ENCODE results near the gene ARPC1A. TPM values are rescaled to one million over a fixed set of nuclear protein-coding genes. Genes with fewer than 3 reads are reported as not detected.
"Not testable (repeated sequence)": the region's sequence is repeated elsewhere in the genome, so short reads cannot be mapped to it uniquely, and the experiment has no call there.

Gene ARPC1A
- 10 to 100 TPM; 77.9 to 80.4 TPM for total RNA-seq

GRCh38 chr7:99325592-99326407 is at the start of gene ARPC1A:
ARPC1A (plus strand) TSS chr7:99325898; CDS start chr7:99333354, 7,456 bp downstream.
- ChIA-PET POLR2A (interaction anchor here (0.6 kb wide), 1 partner anchor 243 kb away, joined by 3 read pairs; no protein-coding TSS in a partner anchor), CTCF (interaction anchor here (0.6 to 3.0 kb wide), 4 partner anchors 12 to 83 kb away, joined by 3 to 9 read pairs (median 4); partner anchors contain the start of genes BUD31 and PDAP1)

GRCh38 chr7:99278180-99278579 is 47.5 kb upstream of the ARPC1A start:
- POLR2A ChIA-PET, result no interaction called here
- CTCF ChIA-PET, result no interaction called here

DNA sequence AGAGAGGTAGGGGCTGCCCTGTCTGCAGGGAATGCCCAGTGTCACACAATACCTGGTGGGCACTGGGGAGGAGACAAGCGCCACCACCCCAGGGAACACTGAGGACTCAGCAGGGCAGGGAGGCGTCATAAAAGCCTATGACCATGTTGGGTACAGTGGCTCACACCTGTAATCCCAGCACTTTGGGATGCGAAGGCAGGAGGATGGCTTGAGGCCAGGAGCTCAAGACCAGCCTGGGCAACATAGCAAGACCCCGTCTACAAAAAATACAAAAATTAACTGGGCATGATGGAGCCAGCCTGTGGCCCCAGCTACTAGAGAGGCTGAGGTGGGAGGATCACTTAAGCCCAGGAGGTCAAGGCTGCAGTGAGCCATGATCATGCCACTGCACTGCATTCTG is 41.5 kb upstream of the ARPC1A start:
- CTCF ChIA-PET, result interaction anchor here (1.4 kb wide), 1 partner anchor 14 kb away, joined by 3 read pairs; no protein-coding TSS in a partner anchor
- POLR2A ChIA-PET, result not testable (repeated sequence)

DNA sequence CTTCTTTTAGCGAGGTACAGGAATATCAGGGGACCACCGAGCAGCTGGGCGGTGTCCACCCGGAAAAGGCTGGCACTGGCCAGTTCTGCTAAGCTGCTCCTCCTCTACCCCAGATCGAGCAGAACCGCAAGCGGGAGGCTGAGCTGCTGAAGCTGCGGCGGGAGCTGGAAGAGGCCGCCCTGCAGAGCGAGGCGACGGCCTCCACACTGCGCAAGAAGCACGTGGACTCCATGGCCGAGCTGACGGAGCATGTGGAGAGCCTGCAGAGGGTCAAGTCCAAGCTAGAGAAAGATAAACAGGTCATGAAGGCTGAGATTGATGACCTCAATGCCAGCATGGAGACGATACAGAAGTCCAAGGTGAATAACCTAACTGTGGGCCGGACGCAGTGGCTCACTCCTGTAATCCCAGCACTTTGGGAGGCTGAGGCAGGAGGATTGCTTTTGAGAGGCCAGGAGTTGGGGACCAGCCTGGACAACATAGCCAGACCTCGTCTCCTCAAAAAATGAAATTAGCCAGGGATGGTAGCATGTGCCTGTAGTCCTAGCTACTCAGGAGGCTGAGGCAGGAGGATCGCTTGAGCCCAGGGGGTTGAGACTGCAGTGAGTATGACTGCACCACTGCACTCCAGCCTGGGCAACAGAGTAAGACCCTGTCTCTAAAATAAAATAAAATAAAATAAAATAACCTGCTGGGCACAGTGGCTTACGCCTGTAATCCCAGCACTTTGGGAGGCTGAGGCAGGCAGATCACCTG is 37.7 kb upstream of the ARPC1A start:
- POLR2A ChIA-PET, result no interaction called here
- CTCF ChIA-PET, result no interaction called here

GRCh38 chr7:99289185-99289584 is 36.5 kb upstream of the ARPC1A start:
- ChIA-PET POLR2A (interaction anchor here (0.6 kb wide), 1 partner anchor 84 kb away, joined by 5 read pairs; no protein-coding TSS in a partner anchor), CTCF (no interaction called here)

GRCh38 chr7:99290148-99290547 is 35.5 kb upstream of the ARPC1A start:
- CTCF ChIA-PET, result interaction anchor here (0.7 kb wide), 2 partner anchors 10 to 13 kb away, joined by 3 read pairs; no protein-coding TSS in a partner anchor
- POLR2A ChIA-PET, result not testable (repeated sequence)

DNA sequence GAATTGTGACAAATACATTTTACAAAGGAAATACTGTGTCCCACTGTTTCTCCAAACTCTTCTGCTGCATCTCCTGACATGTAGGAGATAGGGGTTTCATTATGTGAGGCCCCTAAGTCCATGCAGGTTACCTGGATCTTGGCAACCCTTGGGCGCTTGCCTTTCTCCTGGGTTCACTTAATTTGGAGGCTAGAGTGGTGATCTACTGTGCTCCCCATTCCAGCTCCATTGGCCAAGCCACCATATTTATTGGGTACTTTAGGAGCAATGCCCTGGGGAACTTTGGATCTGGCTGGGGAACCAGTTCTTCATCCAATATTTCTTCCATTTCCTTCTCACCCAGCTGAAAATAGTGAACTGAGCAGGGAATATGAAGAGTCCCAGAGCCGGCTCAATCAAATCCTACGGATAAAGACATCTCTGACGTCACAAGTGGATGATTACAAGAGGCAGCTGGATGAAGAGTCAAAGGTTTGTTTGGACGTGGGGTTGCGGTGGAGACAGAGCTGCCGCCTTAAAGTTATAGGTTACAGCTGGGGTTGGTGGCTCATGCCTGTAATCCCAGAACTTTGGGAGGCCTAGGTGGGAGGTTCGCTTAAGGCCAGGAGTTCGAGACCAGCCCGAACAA is 34.6 kb upstream of the ARPC1A start:
- POLR2A ChIA-PET, result no interaction called here
- CTCF ChIA-PET, result interaction anchor here (0.6 to 0.7 kb wide), 5 partner anchors 9 to 254 kb away, joined by 3 to 4 read pairs (median 3); no protein-coding TSS in a partner anchor

DNA sequence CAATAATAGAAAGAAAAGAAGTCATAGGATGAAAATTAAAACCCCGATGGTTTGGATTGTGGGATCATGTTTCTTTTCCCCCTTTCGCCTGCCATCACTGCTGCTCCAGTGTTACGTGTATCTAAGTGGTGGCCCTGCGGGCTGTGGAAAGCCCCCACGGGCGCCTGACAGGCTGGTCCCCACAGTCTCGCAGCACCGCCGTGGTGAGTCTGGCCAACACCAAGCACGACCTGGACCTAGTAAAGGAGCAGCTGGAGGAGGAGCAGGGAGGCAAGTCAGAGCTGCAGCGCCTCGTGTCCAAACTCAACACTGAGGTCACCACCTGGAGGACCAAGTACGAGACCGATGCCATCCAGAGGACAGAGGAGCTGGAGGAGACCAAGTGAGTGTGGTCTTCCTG is 33.6 kb upstream of the ARPC1A start:
- ChIA-PET POLR2A (no interaction called here), CTCF (no interaction called here)

- ChIA-PET CTCF (no interaction called here), POLR2A (no interaction called here)
Measured at GRCh38 chr7:99293167-99293566, 32.5 kb upstream of the ARPC1A start.

DNA sequence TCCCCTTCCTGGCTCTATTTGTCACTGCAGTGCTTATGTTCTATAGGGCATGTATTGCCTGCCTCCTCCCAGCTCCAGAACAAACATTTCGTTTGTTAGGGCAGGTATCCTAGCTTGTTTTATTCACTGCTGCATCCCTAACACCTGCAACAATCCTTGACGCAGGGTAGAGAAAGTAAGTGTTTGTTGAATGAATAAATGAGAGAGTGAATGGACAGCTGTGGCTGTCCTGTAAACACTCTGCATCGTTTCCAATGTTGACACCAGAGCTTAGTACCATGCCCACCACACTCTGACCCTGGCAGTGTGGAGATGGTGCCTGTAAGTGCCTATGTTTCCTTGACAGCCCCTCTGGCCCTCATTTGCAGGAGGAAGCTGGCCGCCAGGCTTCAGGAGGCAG is 32.0 kb upstream of the ARPC1A start:
- POLR2A ChIA-PET, result no interaction called here

GRCh38 chr7:99296471-99296870 is 29.2 kb upstream of the ARPC1A start:
- CTCF ChIA-PET, result no interaction called here
- POLR2A ChIA-PET, result no interaction called here

More for the DNA sequence above, 32.0 kb upstream of the ARPC1A start:
- CTCF ChIA-PET, result interaction anchor here (0.8 kb wide), 1 partner anchor 166 kb away, joined by 4 read pairs; no protein-coding TSS in a partner anchor

DNA sequence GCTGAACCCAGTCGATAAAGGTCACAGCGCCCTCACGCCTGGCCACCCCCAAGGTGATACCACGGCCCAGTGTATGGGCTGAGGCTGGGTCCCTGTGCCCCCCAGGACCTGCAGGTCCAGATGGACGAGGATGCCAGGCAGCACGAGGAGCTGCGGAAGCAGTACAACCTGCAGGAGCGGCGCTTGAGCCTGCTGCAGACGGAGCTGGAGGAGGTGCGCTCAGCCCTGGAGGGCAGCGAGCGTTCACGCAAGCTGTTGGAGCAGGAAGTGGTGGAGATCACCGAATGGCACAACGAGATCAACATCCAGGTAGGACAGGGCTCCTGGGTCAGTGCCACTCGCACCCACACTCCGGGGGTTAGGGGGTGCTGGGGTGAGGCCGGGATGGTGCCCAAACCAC is 24.2 kb upstream of the ARPC1A start:
- ChIA-PET CTCF (no interaction called here), POLR2A (no interaction called here)

DNA sequence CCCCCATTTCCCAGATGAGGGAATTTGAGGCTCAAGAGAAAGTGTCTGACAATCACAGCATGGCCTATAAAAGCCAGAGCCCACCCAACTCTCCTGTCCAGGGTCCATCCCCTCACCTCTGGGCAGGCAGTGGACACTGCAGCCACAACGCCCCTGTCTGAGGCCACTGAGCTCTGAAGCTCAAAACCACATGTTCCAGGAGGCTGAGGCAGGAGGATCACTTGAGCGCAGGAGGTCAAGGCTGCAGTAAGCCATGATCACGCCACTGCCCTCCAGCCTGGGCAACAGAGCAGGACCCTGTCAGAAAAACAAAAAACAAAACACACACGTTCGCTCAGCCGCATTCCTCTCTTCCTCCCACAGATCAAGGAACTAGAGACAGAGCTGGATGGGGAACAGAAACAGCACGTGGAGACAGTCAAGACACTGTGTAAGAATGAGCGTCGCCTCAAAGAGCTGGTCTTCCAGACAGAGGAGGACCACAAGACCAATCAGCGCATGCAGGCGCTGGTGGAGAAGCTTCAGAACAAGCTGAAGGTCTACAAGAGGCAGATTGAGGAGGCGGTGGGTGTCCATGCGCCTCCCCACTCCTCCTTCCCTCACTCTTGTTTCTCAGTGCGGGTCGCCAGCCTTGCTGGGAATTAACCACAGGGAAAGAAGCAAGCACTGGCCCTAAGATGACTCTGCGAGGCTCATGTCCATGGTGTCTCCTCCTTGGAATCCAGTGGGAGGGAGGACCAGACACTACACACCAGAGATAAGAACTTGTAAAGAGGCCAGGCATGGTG is 20.0 kb upstream of the ARPC1A start:
- CTCF ChIA-PET, result no interaction called here
- POLR2A ChIA-PET, result no interaction called here

DNA sequence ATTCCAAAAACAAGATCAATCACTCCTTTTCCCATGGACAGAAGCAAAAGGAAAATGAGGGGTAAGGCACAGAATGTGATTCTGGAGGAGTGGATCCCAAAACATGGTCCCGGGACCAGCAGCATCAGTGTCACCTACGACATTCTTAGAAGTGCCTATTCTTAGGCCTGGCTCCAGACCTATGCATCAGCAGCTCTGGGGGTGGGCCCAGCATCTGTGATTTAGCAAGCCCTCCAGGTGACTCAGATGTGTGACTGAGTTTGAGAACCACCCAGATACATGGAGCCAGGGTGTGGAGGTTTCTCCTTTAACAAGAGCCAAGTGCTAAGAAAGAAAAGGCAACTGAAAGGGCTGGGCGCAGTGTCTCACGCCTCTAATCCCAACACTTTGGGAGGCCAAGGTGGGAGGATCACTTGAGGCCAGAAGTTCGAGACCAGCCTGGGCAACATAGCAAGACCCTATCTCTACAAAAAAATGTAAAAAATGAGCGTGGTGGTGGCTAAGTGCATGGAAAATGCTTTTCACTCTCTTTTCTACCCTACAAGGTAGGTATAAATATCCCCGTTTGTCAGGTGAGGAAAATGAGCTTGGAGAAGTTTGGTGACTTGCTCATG is 17.1 kb upstream of the ARPC1A start:
- CTCF ChIA-PET, result interaction anchor here (2.2 kb wide), 1 partner anchor 268 kb away, joined by 8 read pairs; no protein-coding TSS in a partner anchor
- POLR2A ChIA-PET, result no interaction called here

DNA sequence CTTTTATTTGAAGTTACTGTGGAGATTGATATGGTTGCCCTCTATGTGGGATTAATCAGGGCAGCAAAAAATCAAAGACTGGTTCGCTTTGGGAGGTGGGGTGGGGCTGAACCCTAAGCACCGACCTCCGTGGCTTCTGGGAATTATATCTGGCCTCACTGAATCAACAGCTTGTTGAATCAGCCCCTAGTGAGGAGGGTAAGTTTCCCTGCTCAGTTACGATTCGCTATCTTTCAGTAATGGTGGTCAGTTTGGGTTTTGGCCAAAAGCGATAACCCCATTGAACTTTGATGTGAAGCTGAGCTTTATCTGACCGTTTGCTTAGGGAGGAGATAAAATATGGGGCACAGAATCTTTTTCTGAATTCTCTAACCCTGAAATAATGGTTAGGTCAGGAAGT is 16.6 kb upstream of the ARPC1A start:
- ChIA-PET CTCF (interaction anchor here (2.2 kb wide), 1 partner anchor 269 kb away, joined by 8 read pairs; no protein-coding TSS in a partner anchor), POLR2A (no interaction called here)

DNA sequence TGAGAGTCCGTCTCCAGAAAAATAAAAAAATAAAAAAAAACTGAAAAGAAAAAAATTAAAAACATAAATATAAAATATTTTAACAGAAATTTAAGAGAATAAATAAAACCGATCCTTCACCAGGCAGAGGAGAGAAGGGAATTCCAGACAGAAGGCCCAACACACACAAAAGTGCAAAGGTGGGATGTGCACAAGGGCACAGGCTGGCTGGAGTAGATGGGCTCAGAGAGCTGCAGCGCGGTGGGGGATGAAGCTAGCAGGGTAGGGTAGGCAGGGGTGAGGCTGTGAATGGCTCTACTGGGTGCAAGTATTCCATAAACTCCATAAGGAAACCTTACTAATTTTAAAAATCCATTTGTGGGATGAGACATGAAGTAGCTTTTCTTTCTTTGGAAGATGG is 15.7 kb upstream of the ARPC1A start:
- ChIA-PET POLR2A (interaction anchor here (0.6 kb wide), 1 partner anchor 162 kb away, joined by 10 read pairs; no protein-coding TSS in a partner anchor), CTCF (interaction anchor here (2.2 kb wide), 1 partner anchor 270 kb away, joined by 8 read pairs; no protein-coding TSS in a partner anchor)

DNA sequence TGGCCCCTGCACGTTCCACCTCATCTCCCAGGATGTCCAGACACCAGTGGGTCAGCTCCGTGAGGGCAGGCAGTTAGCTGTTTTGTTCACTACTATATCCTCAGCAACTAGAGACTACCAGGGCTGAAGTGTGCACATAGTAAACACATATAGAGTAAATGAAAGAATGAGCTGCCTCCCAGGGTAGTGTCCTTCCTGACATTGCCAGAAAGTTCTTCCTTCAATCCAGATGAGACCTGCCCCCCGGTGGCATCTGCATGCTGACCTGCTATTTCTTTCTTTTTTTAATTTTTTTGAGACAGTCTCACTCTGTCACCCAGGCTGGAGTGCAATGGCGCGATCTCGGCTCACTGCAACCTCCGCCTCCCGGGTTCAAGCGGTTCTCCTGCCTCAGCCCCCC is 14.0 kb upstream of the ARPC1A start:
- POLR2A ChIA-PET, result interaction anchor here (0.5 kb wide), 1 partner anchor 26 kb away, joined by 3 read pairs; no protein-coding TSS in a partner anchor
- CTCF ChIA-PET, result no interaction called here

DNA sequence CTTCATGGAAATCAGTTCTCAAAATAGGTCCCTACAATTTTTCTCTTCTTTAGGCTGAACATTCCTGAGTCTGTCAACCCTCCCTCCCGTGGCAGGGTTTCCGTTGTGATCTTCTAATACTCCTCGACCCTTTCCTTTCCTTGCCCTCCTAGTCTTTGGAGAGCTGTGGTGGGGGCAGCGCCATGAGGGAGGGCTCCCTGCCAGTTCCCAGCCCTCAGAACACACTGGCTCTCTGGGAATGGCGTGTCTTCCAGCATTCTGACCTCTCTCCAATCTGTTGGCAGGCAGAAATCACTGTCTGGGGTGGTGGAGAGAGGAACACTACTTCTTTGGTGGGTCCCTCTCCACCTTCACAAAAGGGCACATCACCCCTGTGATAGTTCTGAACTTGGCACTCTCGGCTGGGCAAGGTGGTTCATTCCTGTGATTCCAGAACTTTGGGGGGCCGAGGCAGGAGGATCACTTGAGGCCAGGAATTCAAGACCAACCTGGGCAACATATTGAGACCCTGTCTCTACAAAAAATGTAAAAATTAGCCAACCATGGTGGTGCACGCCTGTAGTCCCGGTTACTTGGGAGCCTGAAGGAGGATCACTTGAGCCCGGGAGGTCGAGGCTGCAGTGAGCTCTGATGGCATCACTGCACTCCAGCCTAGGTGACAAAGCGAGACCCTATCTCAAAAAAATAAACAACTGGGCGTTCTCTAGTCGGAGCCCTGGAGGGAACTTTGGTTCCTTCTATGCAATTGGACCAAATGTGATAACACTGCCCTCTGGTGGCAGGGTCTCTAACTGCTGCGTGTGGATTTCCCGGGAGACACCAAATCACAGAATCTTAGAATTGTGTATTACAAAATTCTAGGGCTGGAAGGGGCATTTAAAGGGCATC is 13.1 kb upstream of the ARPC1A start:
- CTCF ChIA-PET, result interaction anchor here (0.7 to 1.6 kb wide), 8 partner anchors 12 to 276 kb away, joined by 3 to 9 read pairs (median 3); partner anchors contain the start of genes ARPC1A and ZKSCAN5
- POLR2A ChIA-PET, result no interaction called here

Measured in activated CD8-positive, alpha-beta memory T cell treated with anti-CD3 and anti-CD28 coated beads for 36 hours (primary cell).